ENCODE data around the gene SAA2. TPM values are rescaled to one million over a fixed set of nuclear protein-coding genes. Genes with fewer than 3 reads are reported as not detected.

Gene SAA2
- total and polyA plus RNA-seq, 2 of the 4 experiments (the other 2 are of a cell fraction): not detected

DNA sequence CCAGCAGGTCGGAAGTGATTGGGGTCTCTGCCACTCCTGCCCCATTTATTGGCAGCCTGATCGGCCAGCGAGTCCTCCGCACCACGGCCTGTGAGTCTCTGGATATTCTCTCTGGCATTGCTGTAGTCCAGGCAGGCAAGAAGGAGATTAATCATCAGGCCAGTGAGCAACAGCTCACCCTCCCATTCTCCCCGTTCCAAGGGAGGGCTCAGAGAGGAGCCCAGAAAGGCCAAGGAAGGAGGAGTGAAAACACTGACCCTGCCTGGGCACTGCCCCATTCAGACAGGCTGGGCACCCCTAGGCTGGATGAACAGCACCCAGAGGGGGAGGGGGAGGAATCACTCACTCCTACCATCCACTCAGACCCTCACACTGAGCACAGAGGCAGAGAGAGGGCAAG is 3.1 kb downstream of the SAA2 start:
- Histone ChIP-seq H3K18ac (ENCODE audit: low read depth, low read length) (no peak overlapping the region), H2AK5ac (ENCODE audit: low read depth, low read length) (no peak overlapping the region), H3K9me1 (ENCODE audit: insufficient read depth, low read length) (no peaks in the 10 kb centered on the region), H4K20me1 (ENCODE audit: insufficient read depth, low read length) (no peaks in the 10 kb centered on the region), H4K91ac (ENCODE audit: insufficient read depth, low read depth, low read length) (no peak overlapping the region), H3K4me3 (ENCODE audit: insufficient read depth, low read depth, low read length) (no peak overlapping the region), H2AK9ac (replicated peaks; ENCODE audit: low read depth, low read length, poor library complexity) (no peak overlapping the region), H3K14ac (replicated peaks; ENCODE audit: low read depth, low read length) (no peak overlapping the region), H2AFZ (replicated peaks; ENCODE audit: low read length, poor library complexity) (no peak overlapping the region), H3K56ac (ENCODE audit: extremely low read depth, insufficient read depth, low read length) (no peak overlapping the region), H2BK120ac (ENCODE audit: low read depth, low read length) (no peak overlapping the region), H3K4ac (ENCODE audit: low read depth, low read length) (no peak overlapping the region), H4K8ac (ENCODE audit: low read depth in 2 of 2, low read length in 2 of 2) (no peak overlapping the region), H3K27me3 (ENCODE audit: control insufficient read depth, insufficient read depth, low read length) (peaks cover 7% of the 10 kb centered on the region), H2BK5ac (ENCODE audit: low read depth, low read length, poor library complexity, severe bottlenecking) (no peak overlapping the region), H3K79me1 (ENCODE audit: low read depth in 1 of 2, low read length in 2 of 2) (no peaks in the 10 kb centered on the region), H3K9ac (ENCODE audit: low read depth, low read length) (no peak overlapping the region), H3K9me3 (ENCODE audit: control insufficient read depth, insufficient read depth, low read length) (no peaks in the 10 kb centered on the region), H3K36me3 (ENCODE audit: control insufficient read depth, insufficient read depth, low read length) (no peaks in the 10 kb centered on the region), H3K27ac (ENCODE audit: insufficient read depth, low read length) (no peak overlapping the region), H4K5ac (ENCODE audit: low read depth, low read length) (no peak overlapping the region), H3K4me1 (ENCODE audit: control insufficient read depth, insufficient read depth, low read length) (no peaks in the 10 kb centered on the region), H2BK20ac (ENCODE audit: low read depth, low read length) (no peak overlapping the region), H3K4me2 (ENCODE audit: low read depth, low read length) (no peak overlapping the region), H3K23ac (ENCODE audit: low read depth, low read length) (no peak overlapping the region), H2BK15ac (ENCODE audit: low read depth, low read length) (no peak overlapping the region)
- DNase-seq (no peak), ATAC-seq (ENCODE audit: low read depth) (no peak; the same call in 1 of the 2 replicates)
- TF ChIP-seq MXI1 (IDR thresholded peaks at IDR 0.05; ENCODE audit: borderline replicate concordance, low read depth, low read length): no peak
- WGBS, 2 experiments (ENCODE audit: extremely low coverage in 2 of 2, insufficient read length in 1 of 2): 20% methylated on average over 1 of the region's 6 CpGs; no CpG with 5 or more reads in 1 of the 2 experiments
- no TSS peak for BruUV-seq (replicated peaks)
- in situ Hi-C loops (cut with MboI; ENCODE audit: low sequenced_read_pairs): no loop called here
- dilution Hi-C loops (cut with HindIII; ENCODE audit: low sequenced_read_pairs, unreplicated experiment): no loop called here
- ChIA-PET POLR2A (ENCODE audit: unreplicated experiment) (no interaction called here), CTCF (no interaction called here)
- intact Hi-C loops (cut with micrococcal nuclease): no loop called here

Data from IMR-90 (cell line).